Right atrium auricular region (tissue), 2 donors: ENCODE data around the gene OR9G1. TPM values are rescaled to one million over a fixed set of nuclear protein-coding genes. Genes with fewer than 3 reads are reported as not detected.

Experiments used
- DNase-seq: peaks from one replicate; pipeline ENCODE4 v3.0.0-alpha.2; 2019; ENCODE audit warnings: low spot score
- H3K27ac ChIP-seq, 2 donors: fragments of 200-600 bp; sonication (generic); 1 replicate in 1 of 2; 2 replicates in 1 of 2; pipeline ENCODE4 v1.5.1; 2016 to 2019
- H3K27me3 ChIP-seq, 2 donors: fragments of 200-600 bp; sonication (generic); one replicate each; pipeline versions ENCODE4 v1.5.1 to v1.6.0; 2017 to 2019
- H3K36me3 ChIP-seq: fragments of 200-600 bp; sonication (generic); one replicate; pipeline ENCODE4 v1.5.1; 2016
- H3K4me1 ChIP-seq, 2 donors: fragments of 200-600 bp; sonication (generic); one replicate each; pipeline versions ENCODE4 v1.5.1 to v1.6.0; 2017 to 2019
- H3K4me3 ChIP-seq, 2 donors: fragments of 200-600 bp; sonication (generic); 1 replicate in 1 of 2; 2 replicates in 1 of 2; pipeline ENCODE4 v1.5.1; 2017 to 2019; ENCODE audit warnings: mild to moderate bottlenecking in 1 of 2, moderate library complexity in 1 of 2
- H3K9me3 ChIP-seq, 2 donors: fragments of 200-600 bp; sonication (generic); one replicate each; pipeline ENCODE4 v1.5.1; 2019
- CTCF ChIP-seq, 2 donors: fragments of 200-600 bp; sonication (generic); IDR thresholded peaks; one replicate each; pipeline ENCODE4 v1.5.1; 2019; ENCODE audit warnings: antibody characterized with exemption in 2 of 2
- total RNA-seq, 2 donors: library from RNA; depleted of rRNA; stranded (reverse); fragments of >200 nt; gene quantifications; one replicate each; pipeline ENCODE4 v1.1.0, GENCODE V29; 2016

Gene OR9G1
- total RNA-seq, 2 donors from 2014 or later: not detected

- TF ChIP-seq CTCF (IDR thresholded peaks at IDR 0.05): no peak
- Histone ChIP-seq H3K27ac (no peak overlapping the region), H3K9me3 (no peaks in the 10 kb centered on the region), H3K4me1 (no peaks in the 10 kb centered on the region), H3K36me3 (no peaks in the 10 kb centered on the region), H3K27me3 (no peaks in the 10 kb centered on the region), H3K4me3 (no peak overlapping the region)
- no peak for DNase-seq
These were observed 15.3 kb downstream of the OR9G1 start for GRCh38 chr11:56714206-56714605.

GRCh38 chr11:56716379-56716854 is 17.5 kb downstream of the OR9G1 start:
- Histone ChIP-seq H3K9me3 (no peaks in the 10 kb centered on the region), H3K36me3 (no peaks in the 10 kb centered on the region), H3K27me3 (no peaks in the 10 kb centered on the region), H3K4me1 (no peaks in the 10 kb centered on the region), H3K27ac (no peak overlapping the region), H3K4me3 (no peak overlapping the region)
- no peak for TF ChIP-seq CTCF (IDR thresholded peaks at IDR 0.05)
- no peak for DNase-seq

GRCh38 chr11:56720513-56720912 is 21.6 kb downstream of the OR9G1 start:
- Histone ChIP-seq H3K36me3 (no peaks in the 10 kb centered on the region), H3K4me3 (no peak overlapping the region), H3K4me1 (no peaks in the 10 kb centered on the region), H3K27ac (no peak overlapping the region), H3K9me3 (no peaks in the 10 kb centered on the region), H3K27me3 (no peaks in the 10 kb centered on the region)
- no peak for DNase-seq
- no peak for TF ChIP-seq CTCF (IDR thresholded peaks at IDR 0.05)

- H3K27ac ChIP-seq: no peak overlapping the region
- no peak for TF ChIP-seq CTCF (IDR thresholded peaks at IDR 0.05)
- H3K4me1 ChIP-seq: no peaks in the 10 kb centered on the region
- H3K27me3 ChIP-seq: no peaks in the 10 kb centered on the region
- H3K9me3 ChIP-seq: no peaks in the 10 kb centered on the region
- H3K4me3 ChIP-seq: no peak overlapping the region
- DNase-seq: no peak
- H3K36me3 ChIP-seq: no peaks in the 10 kb centered on the region
These were observed 41.2 kb downstream of the OR9G1 start for GRCh38 chr11:56740107-56740506.

GRCh38 chr11:56740886-56741285 is 42.0 kb downstream of the OR9G1 start:
- Histone ChIP-seq H3K27me3 (no peaks in the 10 kb centered on the region), H3K4me1 (no peaks in the 10 kb centered on the region), H3K4me3 (no peak overlapping the region), H3K9me3 (no peaks in the 10 kb centered on the region), H3K36me3 (no peaks in the 10 kb centered on the region), H3K27ac (no peak overlapping the region)
- TF ChIP-seq CTCF (IDR thresholded peaks at IDR 0.05): no peak
- no peak for DNase-seq

GRCh38 chr11:56748597-56748996 is 49.7 kb downstream of the OR9G1 start, which contains the start of gene OR9G4:
OR9G4 (minus strand) TSS chr11:56748697; CDS start chr11:56743766, 4,931 bp downstream.
- Histone ChIP-seq H3K4me1 (no peaks in the 10 kb centered on the region), H3K36me3 (no peaks in the 10 kb centered on the region), H3K4me3 (no peak within 1 kb of the TSS), H3K9me3 (no peaks in the 10 kb centered on the region), H3K27ac (no peak within 1 kb of the TSS), H3K27me3 (no peaks in the 10 kb centered on the region)
- no peak for DNase-seq
- no peak for TF ChIP-seq CTCF (IDR thresholded peaks at IDR 0.05)
